ENCODE data around the gene MATCAP1.

DNA sequence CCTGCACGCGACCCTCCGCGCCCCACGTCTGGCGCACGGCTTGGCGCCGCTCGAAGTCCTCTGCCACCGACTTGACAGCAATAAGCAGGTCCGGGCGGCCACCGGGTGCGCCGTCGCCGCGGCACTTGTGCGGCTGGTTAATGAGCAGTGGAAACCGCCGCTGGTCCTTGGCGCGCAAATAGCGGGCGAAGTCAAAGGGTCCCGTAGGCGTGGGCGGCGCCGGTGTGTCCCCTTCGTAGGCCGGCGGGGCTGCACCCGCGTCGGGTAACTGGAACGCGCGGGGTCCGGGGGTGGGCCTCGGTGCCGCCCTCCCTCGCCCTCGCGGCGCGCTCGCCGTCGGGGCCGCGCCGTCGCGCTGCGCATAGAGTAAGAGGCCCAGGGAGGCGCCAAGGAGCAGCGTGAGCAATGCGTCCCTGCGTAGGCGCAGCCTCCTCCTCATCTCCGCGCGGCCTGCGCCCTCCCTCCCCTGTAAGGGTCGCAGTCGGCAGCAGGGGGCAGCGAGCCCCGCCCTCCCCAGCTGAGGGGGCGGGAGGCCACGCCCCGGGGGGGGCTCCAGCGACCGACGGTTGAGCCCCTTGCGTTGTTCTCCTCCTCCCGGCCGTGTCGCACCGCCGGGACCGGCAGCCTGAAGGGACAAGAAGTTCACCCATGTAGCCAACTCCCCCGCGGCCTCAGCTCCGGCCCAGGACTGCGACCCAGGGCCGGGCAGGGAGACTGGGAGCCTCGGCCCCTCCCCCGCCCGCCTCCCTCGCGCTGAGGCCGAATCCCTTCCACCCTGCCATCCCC lies 33.5 kb downstream of the MATCAP1 start:
- no peak for TF ChIP-seq EZH2 (IDR thresholded peaks at IDR 0.05; ENCODE audit: borderline replicate concordance, low read length)
- TF ChIP-seq, protein P1, sequence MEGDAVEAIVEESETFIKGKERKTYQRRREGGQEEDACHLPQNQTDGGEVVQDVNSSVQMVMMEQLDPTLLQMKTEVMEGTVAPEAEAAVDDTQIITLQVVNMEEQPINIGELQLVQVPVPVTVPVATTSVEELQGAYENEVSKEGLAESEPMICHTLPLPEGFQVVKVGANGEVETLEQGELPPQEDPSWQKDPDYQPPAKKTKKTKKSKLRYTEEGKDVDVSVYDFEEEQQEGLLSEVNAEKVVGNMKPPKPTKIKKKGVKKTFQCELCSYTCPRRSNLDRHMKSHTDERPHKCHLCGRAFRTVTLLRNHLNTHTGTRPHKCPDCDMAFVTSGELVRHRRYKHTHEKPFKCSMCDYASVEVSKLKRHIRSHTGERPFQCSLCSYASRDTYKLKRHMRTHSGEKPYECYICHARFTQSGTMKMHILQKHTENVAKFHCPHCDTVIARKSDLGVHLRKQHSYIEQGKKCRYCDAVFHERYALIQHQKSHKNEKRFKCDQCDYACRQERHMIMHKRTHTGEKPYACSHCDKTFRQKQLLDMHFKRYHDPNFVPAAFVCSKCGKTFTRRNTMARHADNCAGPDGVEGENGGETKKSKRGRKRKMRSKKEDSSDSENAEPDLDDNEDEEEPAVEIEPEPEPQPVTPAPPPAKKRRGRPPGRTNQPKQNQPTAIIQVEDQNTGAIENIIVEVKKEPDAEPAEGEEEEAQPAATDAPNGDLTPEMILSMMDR (IDR thresholded peaks at IDR 0.05; ENCODE audit: low read length), result no peak

Measured in OCI-LY1 (cell line).